Measurements from ENCODE around the gene RFNG.

RFNG gene, protein sequence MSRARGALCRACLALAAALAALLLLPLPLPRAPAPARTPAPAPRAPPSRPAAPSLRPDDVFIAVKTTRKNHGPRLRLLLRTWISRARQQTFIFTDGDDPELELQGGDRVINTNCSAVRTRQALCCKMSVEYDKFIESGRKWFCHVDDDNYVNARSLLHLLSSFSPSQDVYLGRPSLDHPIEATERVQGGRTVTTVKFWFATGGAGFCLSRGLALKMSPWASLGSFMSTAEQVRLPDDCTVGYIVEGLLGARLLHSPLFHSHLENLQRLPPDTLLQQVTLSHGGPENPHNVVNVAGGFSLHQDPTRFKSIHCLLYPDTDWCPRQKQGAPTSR

DNA sequence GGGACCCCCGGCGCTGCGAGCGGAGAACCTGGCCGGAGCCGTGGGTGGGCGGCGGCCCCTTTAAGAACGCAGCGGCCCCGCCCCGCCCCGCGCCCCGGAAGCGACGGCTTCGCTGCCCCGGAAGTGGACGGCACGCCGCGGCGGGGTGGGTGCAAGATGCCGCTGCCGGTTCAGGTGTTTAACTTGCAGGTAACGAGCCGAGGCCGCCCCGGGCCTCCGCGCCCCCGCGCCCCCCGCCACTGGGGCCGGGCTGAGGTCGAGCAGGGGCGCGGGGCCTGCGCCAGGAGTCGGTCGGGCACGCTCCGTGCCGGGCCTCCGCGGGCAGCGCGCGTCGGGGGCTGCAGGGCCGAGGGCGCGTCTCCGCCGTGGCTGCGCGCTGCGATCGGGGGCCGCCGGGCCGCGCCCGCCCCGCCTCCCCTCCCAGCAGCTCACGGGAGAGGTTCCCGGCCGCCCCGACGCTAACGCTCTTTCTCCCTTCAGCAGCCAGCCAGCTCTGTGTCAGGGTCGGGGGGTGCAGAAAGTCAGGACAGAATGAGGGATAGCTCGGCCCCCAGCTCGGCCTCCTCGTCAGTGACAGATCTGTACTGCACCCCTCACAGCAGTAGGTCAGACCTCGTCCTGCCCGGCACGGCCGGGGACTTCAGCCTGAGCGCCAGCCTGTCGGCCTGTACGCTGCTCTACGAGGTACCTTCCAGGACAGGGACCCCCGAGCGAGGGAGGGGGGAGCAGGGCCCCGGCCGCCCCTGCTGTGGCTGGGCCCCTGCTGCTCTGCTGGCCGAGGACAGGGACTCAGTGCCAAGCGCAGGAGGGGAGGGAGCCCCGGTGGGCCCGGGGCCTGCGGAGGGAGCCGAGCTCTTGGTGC lies at the start of gene RFNG, which contains the start of gene GPS1:
Gene RFNG, minus strand, starts transcription at position 36 of the 862 bp plus-strand sequence. CDS start 45 bp downstream, outside the sequence.
Gene GPS1, plus strand, starts transcription at position 123 of the 862 bp plus-strand sequence. Its CDS starts 34 bp downstream, at position 157.
- peak; percentile 67 for DNase-seq

DNA sequence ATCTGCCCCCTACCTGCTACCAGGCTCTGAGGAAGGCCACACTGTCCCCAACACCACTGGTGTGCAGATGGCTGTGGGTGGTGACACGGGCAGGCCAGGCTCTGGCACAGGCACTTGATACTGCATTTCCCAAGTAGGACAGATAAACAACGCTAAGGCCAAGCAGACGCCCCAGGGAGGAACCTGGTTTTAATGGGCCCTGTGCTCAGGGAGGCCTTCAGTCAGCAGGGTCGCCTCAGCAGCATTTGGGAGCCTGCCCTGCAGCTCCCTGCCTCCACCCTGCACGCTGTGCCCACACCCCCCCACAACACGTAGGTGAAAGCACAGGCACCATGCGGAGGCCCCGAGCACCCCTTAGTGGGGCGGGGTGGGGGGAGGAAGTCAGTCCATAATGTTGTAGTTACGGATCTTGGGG lies 49.7 kb upstream of the RFNG start:
- no peak for DNase-seq

DNA sequence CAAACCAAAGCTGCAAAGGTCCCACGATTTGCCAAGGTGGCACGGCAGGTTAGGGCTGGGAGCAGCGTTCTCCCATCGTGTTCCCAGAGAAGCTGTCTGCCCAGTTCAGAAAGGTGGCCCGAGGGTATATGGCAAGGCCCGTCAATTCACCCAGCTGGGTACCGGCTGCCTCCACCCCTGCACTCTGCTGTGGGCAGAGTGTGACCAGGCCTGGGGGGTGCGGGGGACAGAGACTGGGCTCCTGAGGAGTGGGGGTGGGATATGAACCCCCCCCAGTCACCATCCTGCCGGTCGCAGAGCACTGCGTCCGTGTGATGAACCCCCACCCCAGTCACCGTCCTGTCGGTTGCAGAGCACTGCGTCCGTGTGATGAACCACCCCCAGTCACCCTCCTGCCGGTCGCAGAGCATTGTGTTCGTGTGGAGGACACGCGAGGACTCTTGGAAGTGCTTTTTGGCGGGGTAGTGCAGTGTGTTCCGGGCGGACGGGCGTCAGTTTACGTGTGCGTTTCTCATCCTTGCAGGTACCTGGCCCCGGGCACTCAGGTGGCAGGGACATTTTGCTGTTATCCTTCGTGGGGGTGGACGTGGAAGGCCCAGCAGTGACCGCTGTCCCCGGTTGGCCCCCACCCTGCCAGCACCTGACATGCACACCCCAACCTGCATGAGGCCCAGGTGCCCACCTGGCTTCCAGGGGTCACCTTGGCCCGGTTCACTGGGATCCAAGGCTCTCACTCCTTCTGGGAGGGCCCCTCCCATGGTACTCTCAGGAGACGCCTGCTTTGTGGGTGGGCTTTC lies 49.1 kb upstream of the RFNG start:
- no peak for DNase-seq

- no peak for DNase-seq
These were observed 47.5 kb upstream of the RFNG start for GRCh38 chr17:82098939-82099763.

DNA sequence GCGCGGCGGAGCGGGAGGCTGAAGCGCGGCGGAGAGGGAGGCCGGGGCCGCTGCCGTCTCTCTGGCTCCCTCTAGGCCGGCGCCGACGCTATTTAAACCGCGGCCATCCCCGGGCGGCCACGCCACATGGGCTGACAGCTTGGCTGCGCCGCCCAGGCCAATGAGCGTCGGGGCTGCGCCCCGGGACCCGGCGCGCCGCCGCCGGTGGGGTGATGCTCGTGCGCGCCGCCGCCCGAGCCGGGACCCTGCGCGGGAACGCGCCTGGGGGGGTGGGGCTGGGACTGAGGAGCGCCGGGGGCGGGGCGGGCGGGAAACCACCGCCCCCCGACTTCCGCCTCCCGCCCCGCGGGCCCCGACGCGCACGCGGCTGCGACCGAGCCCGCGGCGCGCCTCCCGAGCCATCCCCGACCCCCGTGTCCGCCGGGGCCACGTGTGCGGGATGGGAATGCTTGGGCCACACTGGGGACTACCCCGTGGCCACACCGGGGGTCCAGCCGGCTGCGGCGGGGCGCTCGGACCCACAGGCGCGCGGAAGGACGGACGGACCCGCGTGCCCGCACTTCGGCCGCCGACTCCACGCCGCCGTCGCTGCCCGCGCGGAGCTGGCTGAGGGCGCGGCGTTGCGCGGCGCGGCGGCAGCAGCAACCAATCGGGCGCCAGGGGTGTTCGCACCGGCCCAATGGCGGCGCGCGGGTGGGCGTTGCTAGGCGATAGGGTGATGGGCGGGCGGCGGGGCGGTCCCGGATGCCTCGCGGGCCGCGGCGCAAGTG lies 46.7 kb upstream of the RFNG start, which contains the start of gene FASN:
Gene FASN, minus strand, starts transcription at position 68 of the 770 bp plus-strand sequence. CDS start 1,791 bp downstream, outside the sequence.
- DNase-seq = peak; percentile 90

- DNase-seq = no peak
These were observed 46.2 kb upstream of the RFNG start for GRCh38 chr17:82097919-82098168.

DNA sequence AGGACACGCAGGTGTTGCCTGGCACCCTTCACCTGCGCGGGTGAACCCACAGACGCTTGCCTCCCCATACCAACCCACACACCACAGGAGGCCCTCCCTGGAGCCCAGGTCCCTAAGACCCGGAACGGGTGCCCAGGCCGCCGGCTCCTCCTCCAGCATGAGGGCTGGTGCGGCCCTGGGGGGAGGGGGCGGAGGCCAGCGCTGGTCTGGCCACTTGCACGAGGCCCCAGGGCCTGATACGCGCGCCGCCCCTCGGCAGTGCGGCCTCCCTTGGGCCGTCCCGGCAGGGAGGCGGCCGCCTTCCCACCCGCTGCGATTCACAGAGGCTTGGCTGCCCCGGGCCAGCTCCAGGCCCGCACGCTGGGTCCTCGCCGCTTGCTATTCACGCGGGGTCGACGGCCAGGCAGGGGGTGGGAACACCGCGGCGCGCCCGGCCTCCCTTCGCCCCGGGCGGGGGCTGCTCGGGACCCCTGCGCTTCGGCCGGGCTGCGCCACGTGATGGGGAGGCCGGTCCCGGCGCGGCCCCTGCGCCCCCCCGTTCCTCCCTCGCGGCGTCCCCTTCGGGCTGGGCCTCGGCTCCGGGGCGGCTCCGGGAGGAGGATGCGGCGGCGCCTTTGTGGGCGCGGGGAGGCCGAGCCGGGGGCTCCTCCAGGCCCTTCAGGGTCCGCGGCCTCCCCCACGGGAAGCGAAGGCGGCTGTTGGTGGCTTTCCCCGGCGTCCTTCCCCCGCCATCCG lies 45.7 kb upstream of the RFNG start:
- DNase-seq = no peak

- no peak for DNase-seq
These were observed 45.1 kb upstream of the RFNG start for GRCh38 chr17:82096709-82097183.

DNA sequence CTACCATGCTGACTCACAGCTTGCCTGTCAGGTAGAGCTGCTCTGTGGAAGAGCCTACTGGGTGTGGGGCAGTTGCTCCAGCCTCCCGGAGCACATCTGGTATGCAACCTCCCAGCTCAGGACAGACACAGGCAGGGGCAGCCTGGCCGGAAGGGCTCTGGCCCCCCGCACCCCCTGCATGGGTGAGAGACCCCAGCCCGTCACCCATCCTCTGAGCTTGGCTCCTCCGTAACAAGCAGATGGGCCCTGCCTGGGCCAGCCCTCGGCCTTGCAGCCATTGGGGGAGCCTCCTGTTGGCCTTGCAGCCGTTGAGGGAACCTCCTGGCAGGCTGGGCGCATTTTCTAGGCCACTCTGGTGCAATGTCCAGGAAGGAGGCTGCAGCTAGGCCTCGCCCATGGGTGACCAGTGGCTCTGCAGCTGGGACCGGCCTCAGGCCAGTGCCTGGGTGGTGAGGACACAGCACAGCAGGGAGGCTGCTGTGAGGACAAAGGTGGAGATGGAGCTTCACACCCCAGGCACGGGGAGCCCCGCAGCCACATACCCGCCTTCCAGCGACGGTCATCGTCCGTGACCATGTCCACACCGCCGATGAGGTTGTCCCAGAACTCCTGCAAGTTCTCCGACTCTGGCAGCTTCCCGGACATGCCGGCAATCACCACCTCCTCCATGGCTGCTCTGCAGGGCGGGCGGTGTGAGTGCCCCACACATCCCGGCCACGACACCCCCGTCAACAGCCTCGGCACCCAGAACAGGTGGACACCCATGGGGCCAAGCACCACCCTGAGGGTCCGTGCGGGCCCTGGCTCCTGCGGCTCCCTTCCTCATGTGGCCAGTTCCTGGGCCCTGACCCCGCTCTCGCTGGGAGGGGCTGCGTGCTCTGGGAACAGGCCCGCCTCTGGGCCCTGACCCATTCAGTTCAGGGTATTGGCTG lies 44.4 kb upstream of the RFNG start:
- DNase-seq = no peak

GRCh38 chr17:82094931-82095776 lies 43.5 kb upstream of the RFNG start:
- no peak for DNase-seq

GRCh38 chr17:82092995-82093751 lies 41.6 kb upstream of the RFNG start:
- no peak for DNase-seq

GRCh38 chr17:82092628-82092994 lies 41.0 kb upstream of the RFNG start:
- DNase-seq = no peak

DNA sequence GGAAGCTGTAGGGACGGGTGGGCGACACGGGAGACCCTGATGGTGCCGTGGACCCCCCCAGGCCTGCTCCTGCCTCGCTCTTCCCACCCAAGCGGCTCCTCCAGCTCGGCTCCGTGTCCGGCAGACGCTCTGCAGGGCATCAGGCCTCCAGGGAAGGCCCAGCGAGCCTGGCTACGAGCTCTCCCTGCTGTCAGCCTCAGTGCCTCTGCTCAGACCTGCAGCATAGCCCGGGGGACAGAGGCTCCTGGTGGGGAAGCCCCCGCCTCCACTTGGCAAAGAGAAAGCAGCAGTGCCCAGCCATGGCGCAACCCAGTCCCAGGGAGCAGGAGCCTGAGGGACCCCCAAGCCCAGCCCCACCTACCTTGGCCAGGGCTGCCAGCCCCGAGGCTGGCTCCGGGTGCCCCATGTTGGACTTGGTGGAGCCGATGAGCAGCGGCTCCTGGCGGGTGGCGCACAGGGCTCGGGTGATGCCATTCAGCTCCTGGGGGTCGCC lies 40.5 kb upstream of the RFNG start:
- no peak for DNase-seq

DNA sequence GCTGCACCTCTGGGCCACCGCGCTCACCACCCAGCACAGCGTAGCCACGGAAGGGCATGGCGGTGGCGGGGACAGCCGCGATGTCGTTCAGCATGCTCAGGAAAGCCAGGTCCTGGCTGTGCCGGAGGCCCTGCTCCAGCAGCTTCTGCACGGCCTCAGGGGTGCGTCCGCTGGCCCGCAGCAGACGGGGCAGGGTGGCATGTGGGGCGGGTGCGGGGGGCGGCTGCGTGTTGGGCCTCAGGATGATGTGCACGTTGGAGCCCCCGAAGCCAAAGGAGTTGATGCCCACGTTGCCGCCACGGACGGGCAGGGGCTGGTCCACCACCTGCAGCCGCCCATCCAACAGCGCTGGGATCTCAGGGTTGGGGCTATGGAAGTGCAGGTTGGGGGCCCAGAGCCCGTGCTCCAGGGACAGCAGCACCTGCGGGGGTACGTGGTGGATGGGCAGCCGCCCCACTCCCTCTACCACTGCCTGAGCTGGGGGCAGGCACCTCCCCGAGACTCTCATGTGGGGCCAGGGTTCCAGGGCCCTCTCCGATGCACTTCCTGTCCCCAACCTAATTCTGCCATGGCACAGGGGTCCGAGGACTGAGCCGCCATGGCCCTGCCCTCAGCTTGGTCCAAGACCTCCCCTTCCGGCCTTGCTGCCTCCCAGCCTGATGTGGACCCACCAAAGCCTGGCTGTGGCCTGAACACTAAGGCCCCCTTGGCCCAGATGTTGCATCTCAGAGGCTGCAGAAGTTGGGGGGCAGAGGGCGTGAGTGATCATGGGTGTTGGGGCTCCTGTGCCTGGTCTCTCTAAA lies 39.9 kb upstream of the RFNG start:
- DNase-seq = no peak

DNA sequence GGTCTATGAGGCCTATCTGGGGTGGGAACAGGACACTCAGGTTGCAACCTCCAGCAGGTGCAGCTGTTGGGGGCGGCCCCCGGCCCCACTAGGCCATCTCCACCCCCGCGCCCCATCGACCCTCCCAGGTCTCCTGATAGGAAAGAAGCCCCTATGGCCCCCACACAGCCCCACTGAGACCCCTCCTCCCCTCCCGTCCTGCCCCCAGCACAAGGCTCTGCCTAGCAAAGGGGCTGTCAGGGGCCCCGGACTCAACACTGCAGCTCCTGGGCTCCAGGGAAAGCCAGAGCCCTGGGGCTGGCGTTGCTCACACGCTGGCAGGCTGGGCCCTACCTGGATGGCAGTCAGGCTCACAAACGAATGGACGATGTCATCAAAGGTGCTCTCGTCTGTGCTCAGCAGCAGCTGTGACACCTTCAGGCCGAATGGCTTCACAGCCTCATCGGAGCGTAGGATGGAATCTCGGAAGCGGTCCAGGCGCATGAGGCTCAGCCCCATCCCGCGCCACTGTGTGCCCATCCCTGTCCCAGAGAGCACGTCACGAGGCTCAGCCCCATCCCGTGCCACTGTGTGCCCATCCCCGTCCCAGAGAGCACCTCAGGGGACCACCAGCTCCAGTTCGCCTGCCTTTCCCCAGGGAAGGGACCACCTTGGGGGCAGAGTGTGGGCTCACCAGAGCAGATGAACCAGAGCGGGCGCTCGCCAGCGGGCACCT lies 39.1 kb upstream of the RFNG start:
- DNase-seq = no peak

All from NCI-H2227 treated with DMSO at 0.1 percent for 48 hours (cell line).